Activated CD8-positive, alpha-beta memory T cell treated with anti-CD3 and anti-CD28 coated beads, Interleukin-2, amount 10 ng/mL, durations not matched to agents 7 days and 5 days (primary cell): ENCODE data around the gene AOAH. TPM values are rescaled to one million over a fixed set of nuclear protein-coding genes. Genes with fewer than 3 reads are reported as not detected.

Experiments used
- ATAC-seq: fragments of 150-1000 bp; cut with Tn5 transposase; one replicate; pipeline ENCODE4 v1.10.0; 2021; ENCODE audit warnings: moderate library complexity
- CTCF ChIA-PET: fragments of 350-600 bp; sonication (Branson Sonifier 250); formaldehyde crosslinking; loops from one replicate; lab custom pipeline; 2021; ENCODE audit warnings: antibody characterized with exemption; lab: Charles Lee
- DNase-seq: peaks from one replicate; pipeline ENCODE4 v3.0.0-alpha.2; 2020
- H3K27ac Mint-ChIP-seq: one replicate; pipeline ENCODE4 v1.8.0; 2021; ENCODE audit warnings: mild to moderate bottlenecking, mixed read lengths
- H3K27me3 Mint-ChIP-seq: one replicate; pipeline ENCODE4 v1.8.0; 2021; ENCODE audit warnings: mixed read lengths
- H3K36me3 Mint-ChIP-seq: one replicate; pipeline ENCODE4 v1.8.0; 2021; ENCODE audit warnings: mild to moderate bottlenecking, mixed read lengths
- H3K4me1 Mint-ChIP-seq: one replicate; pipeline ENCODE4 v1.8.0; 2021; ENCODE audit warnings: mixed read lengths
- H3K4me3 Mint-ChIP-seq: one replicate; pipeline ENCODE4 v1.8.0; 2021; ENCODE audit warnings: mild to moderate bottlenecking, moderate library complexity, mixed read lengths
- H3K9me3 Mint-ChIP-seq: one replicate; pipeline ENCODE4 v1.8.0; 2022; ENCODE audit warnings: low read depth, mixed read lengths
- total RNA-seq, 2 experiments: library from RNA; stranded (reverse); gene quantifications; one replicate each; pipeline ENCODE4 v1.2.3, GENCODE V29; 2021

The AOAH gene
- total RNA-seq, 2 experiments from 2014 or later, result 44.5 to 48.8 TPM

GRCh38 chr7:36605261-36606051, 118.8 kb downstream of the AOAH start:
- no peak overlapping the region for H3K4me3 Mint-ChIP-seq
- H3K9me3 Mint-ChIP-seq, result no peaks in the 10 kb centered on the region
- no peaks in the 10 kb centered on the region for H3K27me3 Mint-ChIP-seq
- CTCF ChIA-PET, result interaction anchor here (0.9 kb wide), 1 partner anchor 164 kb away, joined by 3 read pairs; no protein-coding TSS in a partner anchor
- peaks cover 50% of the 10 kb centered on the region for H3K4me1 Mint-ChIP-seq
- peaks cover 12% of the 10 kb centered on the region for H3K36me3 Mint-ChIP-seq
- no peak for ATAC-seq
- no peak for DNase-seq
- no peak overlapping the region for H3K27ac Mint-ChIP-seq

- CTCF ChIA-PET, result interaction anchor here (0.9 to 1.1 kb wide), 2 partner anchors 16 to 164 kb away, joined by 3 read pairs; no protein-coding TSS in a partner anchor
- Mint-ChIP-seq H3K9me3 (no peaks in the 10 kb centered on the region), H3K27ac (no peak overlapping the region), H3K4me1 (peaks cover 54% of the 10 kb centered on the region), H3K36me3 (peaks cover 15% of the 10 kb centered on the region), H3K27me3 (no peaks in the 10 kb centered on the region), H3K4me3 (no peak overlapping the region)
- ATAC-seq (no peak), DNase-seq (no peak)
These were observed 119.5 kb downstream of the AOAH start for GRCh38 chr7:36604806-36605205.

DNA sequence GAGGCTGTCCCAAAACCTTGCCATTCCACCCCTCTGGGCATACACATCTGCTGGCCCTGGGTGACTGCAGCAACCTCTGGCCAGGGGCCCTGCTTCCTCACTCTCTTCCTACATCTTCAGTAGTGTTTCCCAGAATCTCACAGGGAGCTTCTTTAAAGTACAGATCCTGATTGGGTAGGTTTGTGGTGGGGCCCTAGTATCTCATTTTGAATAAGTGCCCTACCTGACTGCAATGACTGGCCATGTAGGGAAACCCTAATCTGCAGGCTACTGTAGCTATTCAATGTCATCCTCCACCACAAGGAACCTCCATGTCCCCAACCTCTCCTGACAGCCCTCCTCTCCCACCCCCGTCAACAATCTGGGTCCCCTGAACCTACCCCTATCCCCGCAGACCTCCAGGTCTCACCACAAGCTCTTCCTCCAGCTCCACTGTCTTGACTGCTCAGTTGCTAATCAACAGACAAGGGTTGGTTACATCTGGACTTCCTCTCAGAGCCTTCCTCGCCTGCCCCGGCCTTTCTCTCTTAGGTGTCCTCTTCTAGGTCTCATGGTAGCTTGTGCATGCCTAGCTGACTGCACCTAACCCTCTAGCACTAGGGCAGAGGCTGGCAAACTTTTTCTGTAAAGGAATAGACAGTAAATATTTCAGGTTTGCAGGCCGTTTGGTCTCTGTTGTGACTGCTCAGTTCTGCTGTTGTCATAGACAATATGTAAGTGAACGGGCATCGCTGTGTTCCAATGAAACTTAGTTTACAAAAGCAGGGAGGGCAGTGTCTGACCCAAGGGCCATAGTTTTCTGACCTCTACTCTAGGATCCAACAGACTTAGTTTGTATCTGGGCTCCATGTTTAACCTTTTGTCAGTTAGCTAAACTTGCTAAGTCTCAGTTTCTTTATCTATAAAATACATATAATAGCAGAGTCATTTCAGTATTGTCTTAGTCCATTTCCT, 121.1 kb downstream of the AOAH start:
- ATAC-seq (peak; percentile 56), DNase-seq (peak; percentile 51)
- Mint-ChIP-seq H3K4me1 (peaks cover 59% of the 10 kb centered on the region), H3K4me3 (no peak overlapping the region), H3K36me3 (peaks cover 17% of the 10 kb centered on the region), H3K27ac (peak overlapping the region; percentile 70), H3K9me3 (no peaks in the 10 kb centered on the region), H3K27me3 (no peaks in the 10 kb centered on the region)
- CTCF ChIA-PET, result interaction anchor here (1.4 to 1.9 kb wide), 3 partner anchors 36 to 579 kb away, joined by 5 to 7 read pairs (median 5); no protein-coding TSS in a partner anchor

DNA sequence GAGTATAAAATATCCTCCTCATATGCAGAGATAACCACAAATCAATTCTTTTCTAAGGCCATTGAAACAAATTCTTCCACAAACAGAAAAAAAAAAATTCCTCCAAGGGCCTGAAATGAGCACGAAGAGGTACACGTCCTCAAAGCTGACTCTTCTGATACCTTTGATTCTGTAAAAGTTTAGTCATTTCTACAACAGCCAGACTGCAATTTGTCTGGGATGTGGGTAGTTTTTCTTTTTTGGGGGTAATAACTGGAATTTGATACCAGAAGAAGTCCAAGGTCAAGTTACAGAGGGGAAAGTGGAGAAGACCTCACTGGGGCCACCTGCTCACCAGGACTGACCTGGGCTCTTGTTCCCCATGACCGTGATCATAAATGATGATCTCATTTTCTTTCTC, 121.8 kb downstream of the AOAH start:
- H3K27ac Mint-ChIP-seq, result peak overlapping the region; percentile 70
- H3K4me1 Mint-ChIP-seq, result peaks cover 66% of the 10 kb centered on the region
- H3K9me3 Mint-ChIP-seq, result no peaks in the 10 kb centered on the region
- no peak overlapping the region for H3K4me3 Mint-ChIP-seq
- peak; percentile 37 for ATAC-seq
- CTCF ChIA-PET, result interaction anchor here (1.4 to 1.9 kb wide), 3 partner anchors 37 to 580 kb away, joined by 5 to 7 read pairs (median 5); no protein-coding TSS in a partner anchor
- H3K36me3 Mint-ChIP-seq, result peaks cover 17% of the 10 kb centered on the region
- H3K27me3 Mint-ChIP-seq, result no peaks in the 10 kb centered on the region
- no peak for DNase-seq

- Mint-ChIP-seq H3K4me1 (peaks cover 73% of the 10 kb centered on the region), H3K9me3 (no peaks in the 10 kb centered on the region), H3K36me3 (peaks cover 22% of the 10 kb centered on the region), H3K4me3 (no peak overlapping the region), H3K27ac (no peak overlapping the region), H3K27me3 (no peaks in the 10 kb centered on the region)
- no peak for ATAC-seq
- CTCF ChIA-PET, result interaction anchor here (1.7 to 1.9 kb wide), 2 partner anchors 38 to 581 kb away, joined by 5 to 7 read pairs; no protein-coding TSS in a partner anchor
- no peak for DNase-seq
These were observed 122.7 kb downstream of the AOAH start for GRCh38 chr7:36601601-36602000.

DNA sequence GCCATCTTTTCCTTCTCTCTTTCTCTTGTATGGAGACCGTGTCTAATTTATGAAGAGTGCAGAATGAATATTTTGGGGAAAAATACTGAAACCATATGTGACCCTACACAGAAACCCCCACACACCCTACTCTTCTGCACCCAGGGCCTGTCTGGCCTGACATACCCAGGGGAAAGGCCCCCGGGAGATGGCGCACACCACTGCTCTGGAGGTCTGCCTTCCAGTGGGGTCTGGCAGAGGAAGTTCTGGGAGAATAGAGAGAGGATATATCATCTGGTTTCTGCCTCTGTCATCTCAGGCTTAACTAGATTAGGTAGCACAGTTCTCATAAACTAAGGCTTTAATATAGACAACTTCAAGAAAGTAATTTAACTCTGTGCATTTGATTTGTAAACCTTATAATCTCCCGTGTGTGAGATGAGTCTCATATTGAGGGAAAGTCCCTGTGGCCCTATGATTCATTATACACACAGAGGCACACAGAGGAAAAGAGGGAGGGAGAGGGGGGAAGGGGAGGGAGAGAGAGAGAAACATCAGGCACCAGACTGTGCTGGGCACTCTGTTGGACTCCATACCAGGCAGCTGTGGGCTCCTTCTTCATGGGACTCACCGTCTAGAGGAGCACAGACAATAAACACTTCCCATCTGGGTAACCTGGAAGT, 123.3 kb downstream of the AOAH start:
- Mint-ChIP-seq H3K36me3 (peaks cover 22% of the 10 kb centered on the region), H3K27ac (no peak overlapping the region), H3K4me1 (peaks cover 73% of the 10 kb centered on the region), H3K9me3 (no peaks in the 10 kb centered on the region), H3K27me3 (no peaks in the 10 kb centered on the region), H3K4me3 (no peak overlapping the region)
- ATAC-seq (peak; percentile 37), DNase-seq (no peak)
- CTCF ChIA-PET, result no interaction called here

GRCh38 chr7:36600314-36600682, 124.0 kb downstream of the AOAH start:
- DNase-seq, result no peak
- Mint-ChIP-seq H3K36me3 (peaks cover 20% of the 10 kb centered on the region), H3K9me3 (no peaks in the 10 kb centered on the region), H3K27me3 (no peaks in the 10 kb centered on the region), H3K4me1 (peaks cover 68% of the 10 kb centered on the region), H3K27ac (no peak overlapping the region), H3K4me3 (no peak overlapping the region)
- no peak for ATAC-seq
- CTCF ChIA-PET, result no interaction called here

DNA sequence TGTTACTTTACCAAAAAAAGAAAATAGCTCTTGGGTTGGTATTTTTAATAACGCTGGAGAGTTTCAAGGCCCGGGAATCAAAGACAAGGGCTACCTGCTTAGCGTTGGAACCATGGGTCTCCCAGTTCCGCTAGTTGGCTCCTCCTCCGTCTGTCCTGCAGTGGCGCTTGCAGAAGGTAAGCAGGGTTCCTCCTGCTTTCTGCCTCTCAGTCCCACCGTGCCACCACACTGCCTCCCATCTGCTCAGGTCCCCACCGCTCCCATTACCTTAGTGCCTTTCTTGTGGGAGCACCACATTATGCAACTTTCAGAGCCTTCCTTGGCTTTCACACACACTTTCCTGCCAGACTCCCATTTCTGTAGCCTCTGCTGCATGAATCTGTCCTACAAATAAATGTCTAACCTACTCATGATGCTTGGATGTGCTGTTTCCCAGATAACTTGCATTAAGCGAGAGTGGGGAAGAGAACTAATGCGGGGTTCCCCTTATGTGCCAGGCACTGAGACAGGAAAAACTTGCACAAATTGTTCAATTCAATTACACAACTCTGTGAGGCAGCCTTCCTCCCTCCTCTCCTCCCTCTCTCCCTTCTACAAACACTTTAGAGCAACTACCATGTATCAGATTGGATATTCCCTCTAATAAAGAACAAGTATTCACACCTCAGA, 124.5 kb downstream of the AOAH start:
- ATAC-seq (no peak), DNase-seq (no peak)
- H3K4me1 Mint-ChIP-seq, result peaks cover 65% of the 10 kb centered on the region
- CTCF ChIA-PET, result no interaction called here
- peaks cover 16% of the 10 kb centered on the region for H3K36me3 Mint-ChIP-seq
- H3K27ac Mint-ChIP-seq, result no peak overlapping the region
- no peaks in the 10 kb centered on the region for H3K9me3 Mint-ChIP-seq
- no peaks in the 10 kb centered on the region for H3K27me3 Mint-ChIP-seq
- H3K4me3 Mint-ChIP-seq, result no peak overlapping the region

DNA sequence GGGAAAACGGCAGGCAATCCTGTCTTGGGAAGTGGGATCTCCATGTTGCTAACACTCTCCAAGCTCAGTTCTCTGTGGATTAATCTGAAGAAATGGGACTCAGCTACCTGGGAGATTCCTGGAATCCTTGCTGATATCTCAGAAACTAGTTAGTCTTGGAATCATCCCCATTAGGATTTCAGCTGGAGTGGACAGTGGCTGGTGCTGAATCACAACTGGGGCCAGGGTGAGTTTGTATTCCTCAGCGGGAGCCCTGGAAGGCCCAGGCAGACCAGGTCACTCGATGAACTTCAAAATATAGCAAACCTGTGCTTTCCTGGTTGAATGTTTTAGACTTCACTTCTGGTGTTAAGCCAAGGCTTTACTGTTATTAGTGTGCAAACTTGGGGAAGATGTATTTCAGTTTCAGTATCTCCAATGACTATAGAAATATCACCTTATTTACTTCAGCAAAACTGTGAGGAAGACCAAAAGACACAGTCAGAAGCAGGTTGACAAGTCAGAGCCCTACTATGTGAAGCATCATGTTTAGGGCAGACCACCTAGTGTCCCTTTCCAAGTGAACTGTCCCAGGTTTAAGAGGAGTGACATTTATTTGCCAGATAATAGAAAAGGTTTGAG, 126.1 kb downstream of the AOAH start:
- Mint-ChIP-seq H3K4me3 (no peak overlapping the region), H3K4me1 (peaks cover 52% of the 10 kb centered on the region), H3K27ac (no peak overlapping the region), H3K9me3 (no peaks in the 10 kb centered on the region), H3K36me3 (peaks cover 23% of the 10 kb centered on the region), H3K27me3 (no peaks in the 10 kb centered on the region)
- ATAC-seq, result peak; percentile 37
- no peak for DNase-seq
- CTCF ChIA-PET, result no interaction called here

GRCh38 chr7:36597090-36597773, 127.1 kb downstream of the AOAH start:
- no peak overlapping the region for H3K4me3 Mint-ChIP-seq
- H3K27me3 Mint-ChIP-seq, result no peaks in the 10 kb centered on the region
- CTCF ChIA-PET, result interaction anchor here (1.6 kb wide), 2 partner anchors 14 to 110 kb away, joined by 3 to 4 read pairs; no protein-coding TSS in a partner anchor
- no peaks in the 10 kb centered on the region for H3K9me3 Mint-ChIP-seq
- DNase-seq (no peak), ATAC-seq (no peak)
- peak overlapping the region; percentile 38 for H3K27ac Mint-ChIP-seq
- peaks cover 25% of the 10 kb centered on the region for H3K36me3 Mint-ChIP-seq
- peaks cover 43% of the 10 kb centered on the region for H3K4me1 Mint-ChIP-seq

- no peak for ATAC-seq
- peaks cover 28% of the 10 kb centered on the region for H3K36me3 Mint-ChIP-seq
- CTCF ChIA-PET, result no interaction called here
These were observed 129.8 kb downstream of the AOAH start for GRCh38 chr7:36594445-36594844.

GRCh38 chr7:36591636-36592035, 132.7 kb downstream of the AOAH start:
- Mint-ChIP-seq H3K4me1 (no peaks in the 10 kb centered on the region), H3K4me3 (no peak overlapping the region), H3K27me3 (no peaks in the 10 kb centered on the region), H3K9me3 (no peaks in the 10 kb centered on the region), H3K36me3 (peaks cover 22% of the 10 kb centered on the region), H3K27ac (no peak overlapping the region)
- CTCF ChIA-PET, result interaction anchor here (0.8 to 0.9 kb wide), 2 partner anchors 48 to 590 kb away, joined by 3 read pairs; no protein-coding TSS in a partner anchor
- DNase-seq, result no peak
- no peak for ATAC-seq

More at GRCh38 chr7:36594445-36594844, 129.8 kb downstream of the AOAH start:
- Mint-ChIP-seq H3K27ac (no peak overlapping the region), H3K9me3 (no peaks in the 10 kb centered on the region), H3K4me1 (peaks cover 24% of the 10 kb centered on the region), H3K4me3 (no peak overlapping the region), H3K27me3 (no peaks in the 10 kb centered on the region)
- DNase-seq, result no peak
